Cerebellar nuclear complex (tissue), 1 donor: ENCODE measurements around the gene ULBP1.
A peak's percentile ranks its signal among the peaks of the same experiment; 100 is the strongest.
"Not testable (repeated sequence)": the region's sequence is repeated elsewhere in the genome, so short reads cannot be mapped to it uniquely, and the experiment has no call there.

Source experiments
- DNase-seq, 2 experiments: peaks; one replicate each; lab custom pipeline; 2025; lab: John Stamatoyannopoulos, UW

ULBP1 gene

GRCh38 chr6:149933461-149933860, 30.3 kb upstream of the ULBP1 start:
- DNase-seq = no peak

GRCh38 chr6:149934249-149935156, 29.2 kb upstream of the ULBP1 start:
- DNase-seq = peak in 1 of 2 experiments; percentile 19

- DNase-seq = no peak
Measured at GRCh38 chr6:149935246-149935645, 28.5 kb upstream of the ULBP1 start.

- no peak for DNase-seq
Measured at GRCh38 chr6:149935668-149936067, 28.1 kb upstream of the ULBP1 start.

- no peak for DNase-seq
Measured at GRCh38 chr6:149936743-149937142, 27.0 kb upstream of the ULBP1 start.

GRCh38 chr6:149938013-149938570, 25.7 kb upstream of the ULBP1 start:
- DNase-seq = not testable (repeated sequence)

- no peak for DNase-seq
Measured at GRCh38 chr6:149938571-149939355, 25.0 kb upstream of the ULBP1 start.

- DNase-seq = no peak
Measured at GRCh38 chr6:149939356-149939648, 24.4 kb upstream of the ULBP1 start.

- DNase-seq = no peak
Measured at GRCh38 chr6:149939909-149940671, 23.7 kb upstream of the ULBP1 start.

GRCh38 chr6:149940672-149940982, 23.1 kb upstream of the ULBP1 start:
- no peak for DNase-seq

GRCh38 chr6:149941583-149942460, 21.9 kb upstream of the ULBP1 start, which contains the start of gene ULBP2:
TSS of gene ULBP2 (plus strand) at chr6:149942014. CDS start at chr6:149942073, 59 bp downstream.
- DNase-seq = peak; percentile 27 to 66

GRCh38 chr6:149942461-149942829, 21.3 kb upstream of the ULBP1 start:
- DNase-seq = no peak

- not testable (repeated sequence) for DNase-seq
Measured at GRCh38 chr6:149943321-149943720, 20.4 kb upstream of the ULBP1 start.

GRCh38 chr6:149945276-149945675, 18.5 kb upstream of the ULBP1 start:
- not testable (repeated sequence) for DNase-seq

- not testable (repeated sequence) for DNase-seq
Measured at GRCh38 chr6:149946631-149947030, 17.1 kb upstream of the ULBP1 start.

GRCh38 chr6:149947533-149947932, 16.2 kb upstream of the ULBP1 start:
- DNase-seq = not testable (repeated sequence)

- DNase-seq = no peak
Measured at GRCh38 chr6:149948011-149948410, 15.7 kb upstream of the ULBP1 start.

GRCh38 chr6:149948616-149949015, 15.1 kb upstream of the ULBP1 start:
- no peak for DNase-seq

- no peak for DNase-seq
Measured at GRCh38 chr6:149950423-149950822, 13.3 kb upstream of the ULBP1 start.

- DNase-seq = no peak
Measured at GRCh38 chr6:149951096-149951495, 12.6 kb upstream of the ULBP1 start.

GRCh38 chr6:149951626-149952025, 12.1 kb upstream of the ULBP1 start:
- no peak for DNase-seq
